ENCODE measurements around the gene UTP14C. TPM values are rescaled to one million over a fixed set of nuclear protein-coding genes. Genes with fewer than 3 reads are reported as not detected.
"Not testable (repeated sequence)": the region's sequence is repeated elsewhere in the genome, so short reads cannot be mapped to it uniquely, and the experiment has no call there.

The UTP14C gene
- total and polyA plus RNA-seq, 4 donors = 5.8 to 18.7 (median 9.6) TPM

DNA sequence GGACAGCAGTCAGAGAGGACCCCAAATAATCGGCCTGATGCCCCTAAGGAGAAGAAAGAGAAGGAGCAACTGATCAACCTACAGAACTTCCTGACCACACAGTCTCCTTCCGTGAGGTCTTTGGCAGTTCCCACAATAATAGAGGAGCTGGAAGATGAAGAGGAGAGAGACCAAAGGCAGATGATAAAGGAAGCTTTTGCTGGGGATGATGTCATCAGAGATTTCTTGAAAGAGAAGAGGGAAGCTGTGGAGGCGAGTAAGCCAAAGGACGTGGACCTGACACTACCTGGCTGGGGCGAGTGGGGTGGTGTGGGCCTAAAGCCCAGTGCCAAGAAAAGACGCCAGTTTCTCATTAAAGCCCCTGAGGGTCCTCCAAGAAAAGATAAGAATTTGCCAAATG, 5.9 kb downstream of the UTP14C start:
- H3K9ac ChIP-seq (ENCODE audit: low read depth in 1 of 2, low read length in 2 of 2); H3K27me3 ChIP-seq (ENCODE audit: control insufficient read depth in 4 of 4, insufficient read depth in 4 of 4, low read length in 3 of 4); H3K4me3 ChIP-seq (ENCODE audit: low read depth in 1 of 3, low read length in 3 of 3); H3K9me3 ChIP-seq (ENCODE audit: control insufficient read depth in 4 of 4, low read length in 3 of 4); H3K27ac ChIP-seq (ENCODE audit: low read depth in 1 of 2, low read length in 2 of 2); DNase-seq (ENCODE audit: low spot score); H3K36me3 ChIP-seq (ENCODE audit: control insufficient read depth in 4 of 4, insufficient read depth in 3 of 4, low read depth in 1 of 4, low read length in 3 of 4): not testable (repeated sequence)
- WGBS = 98% methylated on average over 6 of the region's 6 CpGs
- peaks cover 3 to 17% (median 15%) of the 10 kb centered on the region in 4 donors for H3K4me1 ChIP-seq (ENCODE audit: control insufficient read depth in 4 of 4, insufficient read depth in 4 of 4, low read length in 3 of 4)

DNA sequence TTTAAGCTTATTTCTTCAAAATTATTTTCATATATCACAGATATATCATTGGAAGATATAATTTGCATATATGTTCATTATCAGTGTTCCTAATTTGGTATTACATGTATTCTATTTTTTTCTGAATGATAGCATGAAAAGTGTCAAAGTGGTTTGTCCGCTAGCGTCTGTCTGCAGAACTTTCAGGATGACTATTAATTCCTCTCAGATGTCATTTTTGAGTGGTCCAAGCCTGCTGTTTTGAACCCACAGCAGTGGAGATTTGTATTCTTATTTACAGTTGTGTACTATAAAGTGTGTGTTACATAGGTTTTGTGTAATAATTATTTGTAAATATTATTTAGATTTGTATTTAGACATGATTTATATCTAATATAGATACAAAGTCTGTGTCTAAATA, 8.5 kb downstream of the UTP14C start:
- no peak for DNase-seq (ENCODE audit: low spot score)
- TF ChIP-seq YY1 (IDR thresholded peaks at IDR 0.05) = no peak
- no peak for TF ChIP-seq HNF4G (IDR thresholded peaks at IDR 0.05)
- TF ChIP-seq HNF4A (conservative IDR thresholded peaks at IDR 0.05) = no peak
- TF ChIP-seq TAF1 (conservative IDR thresholded peaks at IDR 0.05) = no peak
- TF ChIP-seq GABPA (IDR thresholded peaks at IDR 0.05 in 1 of 2, conservative IDR thresholded peaks at IDR 0.05 in 1 of 2) = no peak
- TF ChIP-seq RXRA (IDR thresholded peaks at IDR 0.05) = no peak
- TF ChIP-seq, protein P1, sequence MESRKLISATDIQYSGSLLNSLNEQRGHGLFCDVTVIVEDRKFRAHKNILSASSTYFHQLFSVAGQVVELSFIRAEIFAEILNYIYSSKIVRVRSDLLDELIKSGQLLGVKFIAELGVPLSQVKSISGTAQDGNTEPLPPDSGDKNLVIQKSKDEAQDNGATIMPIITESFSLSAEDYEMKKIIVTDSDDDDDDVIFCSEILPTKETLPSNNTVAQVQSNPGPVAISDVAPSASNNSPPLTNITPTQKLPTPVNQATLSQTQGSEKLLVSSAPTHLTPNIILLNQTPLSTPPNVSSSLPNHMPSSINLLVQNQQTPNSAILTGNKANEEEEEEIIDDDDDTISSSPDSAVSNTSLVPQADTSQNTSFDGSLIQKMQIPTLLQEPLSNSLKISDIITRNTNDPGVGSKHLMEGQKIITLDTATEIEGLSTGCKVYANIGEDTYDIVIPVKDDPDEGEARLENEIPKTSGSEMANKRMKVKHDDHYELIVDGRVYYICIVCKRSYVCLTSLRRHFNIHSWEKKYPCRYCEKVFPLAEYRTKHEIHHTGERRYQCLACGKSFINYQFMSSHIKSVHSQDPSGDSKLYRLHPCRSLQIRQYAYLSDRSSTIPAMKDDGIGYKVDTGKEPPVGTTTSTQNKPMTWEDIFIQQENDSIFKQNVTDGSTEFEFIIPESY (IDR thresholded peaks at IDR 0.05) = no peak
- TF ChIP-seq, protein P2, sequence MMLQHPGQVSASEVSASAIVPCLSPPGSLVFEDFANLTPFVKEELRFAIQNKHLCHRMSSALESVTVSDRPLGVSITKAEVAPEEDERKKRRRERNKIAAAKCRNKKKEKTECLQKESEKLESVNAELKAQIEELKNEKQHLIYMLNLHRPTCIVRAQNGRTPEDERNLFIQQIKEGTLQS (IDR thresholded peaks at IDR 0.05) = no peak
- 87% methylated on average over 2 of the region's 2 CpGs for WGBS

DNA sequence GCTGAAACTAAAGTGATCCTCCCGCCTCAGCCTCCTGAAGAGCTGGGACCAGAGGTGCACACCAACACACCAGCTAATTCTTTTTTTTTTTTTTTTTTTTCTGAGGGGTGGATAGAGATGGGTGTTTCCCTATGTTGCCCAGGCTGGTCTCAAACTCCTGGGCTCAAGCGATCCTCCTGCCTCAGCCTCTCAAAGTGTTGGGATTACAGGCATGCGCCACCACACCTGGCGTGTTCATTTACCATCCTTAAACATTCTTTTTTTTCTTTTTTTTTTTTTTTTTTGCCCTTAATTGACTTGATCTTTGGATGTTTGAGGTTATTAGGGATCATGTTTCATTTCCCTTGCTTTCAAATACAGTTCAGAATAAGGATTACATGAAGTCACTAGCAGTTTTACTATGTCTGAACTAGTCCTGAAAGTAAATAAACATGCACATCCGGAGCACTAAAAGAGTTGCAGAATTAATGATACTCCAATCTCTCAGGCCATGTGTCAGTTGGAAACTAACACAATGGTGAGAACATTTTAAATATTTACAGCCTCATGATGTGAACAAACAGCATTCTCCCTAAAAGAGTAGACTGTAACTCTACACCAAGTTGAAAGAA, 10.2 kb downstream of the UTP14C start:
- Histone ChIP-seq H3K9ac (ENCODE audit: low read depth in 1 of 2, low read length in 2 of 2) (no peak overlapping the region), H3K9me3 (ENCODE audit: control insufficient read depth in 4 of 4, low read length in 3 of 4) (no peaks in the 10 kb centered on the region), H3K27me3 (ENCODE audit: control insufficient read depth in 4 of 4, insufficient read depth in 4 of 4, low read length in 3 of 4) (no peaks in the 10 kb centered on the region), H3K36me3 (ENCODE audit: control insufficient read depth in 4 of 4, insufficient read depth in 3 of 4, low read depth in 1 of 4, low read length in 3 of 4) (no peaks in the 10 kb centered on the region), H3K27ac (ENCODE audit: low read depth in 1 of 2, low read length in 2 of 2) (no peak overlapping the region), H3K4me3 (ENCODE audit: low read depth in 1 of 3, low read length in 3 of 3) (no peak overlapping the region), H3K4me1 (ENCODE audit: control insufficient read depth in 4 of 4, insufficient read depth in 4 of 4, low read length in 3 of 4) (peaks cover 0 to 3% (median 0%) of the 10 kb centered on the region in 4 donors)
- DNase-seq (ENCODE audit: low spot score) = no peak
- 86% methylated on average over 5 of the region's 5 CpGs for WGBS
- no peak for TF ChIP-seq TAF1 (conservative IDR thresholded peaks at IDR 0.05)
- no peak for TF ChIP-seq FOXA1 (IDR thresholded peaks at IDR 0.05)
- no peak for TF ChIP-seq YY1 (IDR thresholded peaks at IDR 0.05)
- TF ChIP-seq GABPA (IDR thresholded peaks at IDR 0.05 in 1 of 2, conservative IDR thresholded peaks at IDR 0.05 in 1 of 2) = no peak
- TF ChIP-seq JUND (IDR thresholded peaks at IDR 0.05) = no peak
- TF ChIP-seq, protein P3, sequence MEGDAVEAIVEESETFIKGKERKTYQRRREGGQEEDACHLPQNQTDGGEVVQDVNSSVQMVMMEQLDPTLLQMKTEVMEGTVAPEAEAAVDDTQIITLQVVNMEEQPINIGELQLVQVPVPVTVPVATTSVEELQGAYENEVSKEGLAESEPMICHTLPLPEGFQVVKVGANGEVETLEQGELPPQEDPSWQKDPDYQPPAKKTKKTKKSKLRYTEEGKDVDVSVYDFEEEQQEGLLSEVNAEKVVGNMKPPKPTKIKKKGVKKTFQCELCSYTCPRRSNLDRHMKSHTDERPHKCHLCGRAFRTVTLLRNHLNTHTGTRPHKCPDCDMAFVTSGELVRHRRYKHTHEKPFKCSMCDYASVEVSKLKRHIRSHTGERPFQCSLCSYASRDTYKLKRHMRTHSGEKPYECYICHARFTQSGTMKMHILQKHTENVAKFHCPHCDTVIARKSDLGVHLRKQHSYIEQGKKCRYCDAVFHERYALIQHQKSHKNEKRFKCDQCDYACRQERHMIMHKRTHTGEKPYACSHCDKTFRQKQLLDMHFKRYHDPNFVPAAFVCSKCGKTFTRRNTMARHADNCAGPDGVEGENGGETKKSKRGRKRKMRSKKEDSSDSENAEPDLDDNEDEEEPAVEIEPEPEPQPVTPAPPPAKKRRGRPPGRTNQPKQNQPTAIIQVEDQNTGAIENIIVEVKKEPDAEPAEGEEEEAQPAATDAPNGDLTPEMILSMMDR (IDR thresholded peaks at IDR 0.05; ENCODE audit: low read depth, low read length, missing input control) = no peak
- TF ChIP-seq EGR1 (IDR thresholded peaks at IDR 0.05; ENCODE audit: low read depth in 2 of 2) = no peak
- no peak for TF ChIP-seq NR2F2 (IDR thresholded peaks at IDR 0.05)
- TF ChIP-seq RAD21 (IDR thresholded peaks at IDR 0.05) = no peak
- no peak for TF ChIP-seq HNF4G (IDR thresholded peaks at IDR 0.05)
- TF ChIP-seq RXRA (IDR thresholded peaks at IDR 0.05) = no peak
- TF ChIP-seq, protein P2 (IDR thresholded peaks at IDR 0.05) = no peak
- TF ChIP-seq SP1 (IDR thresholded peaks at IDR 0.05) = no peak
- TF ChIP-seq, protein P1 (IDR thresholded peaks at IDR 0.05) = no peak
- TF ChIP-seq FOXA2 (IDR thresholded peaks at IDR 0.05) = no peak
- TF ChIP-seq HNF4A (conservative IDR thresholded peaks at IDR 0.05) = no peak
- TF ChIP-seq, protein P4, sequence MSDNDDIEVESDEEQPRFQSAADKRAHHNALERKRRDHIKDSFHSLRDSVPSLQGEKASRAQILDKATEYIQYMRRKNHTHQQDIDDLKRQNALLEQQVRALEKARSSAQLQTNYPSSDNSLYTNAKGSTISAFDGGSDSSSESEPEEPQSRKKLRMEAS (IDR thresholded peaks at IDR 0.05) = no peak

More for the DNA sequence above, 8.5 kb downstream of the UTP14C start:
- no peaks in the 10 kb centered on the region for H3K9me3 ChIP-seq (ENCODE audit: control insufficient read depth in 4 of 4, low read length in 3 of 4)
- H3K4me1 ChIP-seq (ENCODE audit: control insufficient read depth in 4 of 4, insufficient read depth in 4 of 4, low read length in 3 of 4) = peaks cover 0 to 3% (median 0%) of the 10 kb centered on the region in 4 donors
- H3K9ac ChIP-seq (ENCODE audit: low read depth in 1 of 2, low read length in 2 of 2) = no peak overlapping the region
- H3K36me3 ChIP-seq (ENCODE audit: control insufficient read depth in 4 of 4, insufficient read depth in 3 of 4, low read depth in 1 of 4, low read length in 3 of 4) = peaks cover 0 to 7% (median 1%) of the 10 kb centered on the region in 4 donors
- H3K27ac ChIP-seq (ENCODE audit: low read depth in 1 of 2, low read length in 2 of 2) = no peak overlapping the region
- H3K4me3 ChIP-seq (ENCODE audit: low read depth in 1 of 3, low read length in 3 of 3) = no peak overlapping the region
- no peaks in the 10 kb centered on the region for H3K27me3 ChIP-seq (ENCODE audit: control insufficient read depth in 4 of 4, insufficient read depth in 4 of 4, low read length in 3 of 4)
